ENCODE results near the gene ITGBL1. TPM values are rescaled to one million over a fixed set of nuclear protein-coding genes. Genes with fewer than 3 reads are reported as not detected.

Gene ITGBL1
- polyA plus RNA-seq, 3 donors: not detected

DNA sequence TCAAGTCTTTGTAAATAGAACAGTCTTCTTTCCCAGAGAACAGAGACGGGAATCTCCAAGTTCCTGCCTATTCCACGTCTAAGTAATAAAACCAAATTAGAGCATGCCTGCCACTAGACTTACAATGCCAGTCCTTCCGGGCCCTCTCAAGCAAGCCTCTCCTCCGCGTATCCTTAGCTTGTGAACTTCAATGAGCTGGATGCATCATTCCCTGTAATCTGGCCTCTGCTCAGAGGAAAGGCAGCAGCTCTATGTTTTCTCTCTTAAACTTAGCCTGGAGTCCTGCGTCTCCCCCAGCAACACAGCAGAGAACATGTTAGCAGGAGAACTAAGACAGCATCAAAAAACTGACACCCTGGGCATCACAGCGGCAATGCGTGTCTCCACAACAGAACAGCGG, 44.3 kb upstream of the ITGBL1 start:
- 61% methylated on average over 5 of the region's 9 CpGs for WGBS (ENCODE audit: insufficient coverage)
- Histone ChIP-seq H2AFZ (ENCODE audit: insufficient read depth, low read depth, low read length, poor library complexity, severe bottlenecking) (no peak overlapping the region), H3K27ac (ENCODE audit: low read depth in 1 of 2, low read length in 2 of 2) (no peak overlapping the region), H3K36me3 (replicated peaks in 1 of 2; ENCODE audit: control insufficient read depth in 1 of 2, insufficient read depth in 2 of 2, low read length in 2 of 2) (no peaks in the 10 kb centered on the region), H4K20me1 (ENCODE audit: insufficient read depth, low read length) (no peaks in the 10 kb centered on the region), H3K4me3 (replicated peaks in 1 of 3; ENCODE audit: low read depth in 2 of 3, low read length in 3 of 3) (no peak overlapping the region), H3K4me1 (ENCODE audit: control insufficient read depth in 1 of 2, insufficient read depth in 2 of 2, low read length in 2 of 2) (no peaks in the 10 kb centered on the region), H3K79me2 (ENCODE audit: insufficient read depth, low read length) (no peaks in the 10 kb centered on the region), H3K4me2 (replicated peaks; ENCODE audit: extremely low read depth, low read length, poor library complexity, severe bottlenecking) (no peak overlapping the region), H3K9ac (ENCODE audit: insufficient read depth, low read length, poor library complexity, severe bottlenecking) (no peak overlapping the region), H3K9me3 (replicated peaks in 1 of 2; ENCODE audit: control insufficient read depth in 1 of 2, insufficient read depth in 1 of 2, low read length in 2 of 2) (no peaks in the 10 kb centered on the region), H3K27me3 (ENCODE audit: control insufficient read depth in 2 of 2, insufficient read depth in 2 of 2, low read length in 2 of 2) (no peaks in the 10 kb centered on the region)
- intact Hi-C loops (cut with micrococcal nuclease): no loop called here
- H3K4me1 Mint-ChIP-seq: no peaks in the 10 kb centered on the region
- H3K27ac Mint-ChIP-seq: no peak overlapping the region
- H3K4me3 Mint-ChIP-seq: no peak overlapping the region
- H3K9me3 Mint-ChIP-seq: peaks cover 0 to 5% (median 0%) of the 10 kb centered on the region in 7 donors
- H3K27me3 Mint-ChIP-seq (ENCODE audit: low read depth in 3 of 3): peaks cover 0 to 3% (median 1%) of the 10 kb centered on the region in 3 donors
- no peak for DNase-seq
- TF ChIP-seq, protein P1, sequence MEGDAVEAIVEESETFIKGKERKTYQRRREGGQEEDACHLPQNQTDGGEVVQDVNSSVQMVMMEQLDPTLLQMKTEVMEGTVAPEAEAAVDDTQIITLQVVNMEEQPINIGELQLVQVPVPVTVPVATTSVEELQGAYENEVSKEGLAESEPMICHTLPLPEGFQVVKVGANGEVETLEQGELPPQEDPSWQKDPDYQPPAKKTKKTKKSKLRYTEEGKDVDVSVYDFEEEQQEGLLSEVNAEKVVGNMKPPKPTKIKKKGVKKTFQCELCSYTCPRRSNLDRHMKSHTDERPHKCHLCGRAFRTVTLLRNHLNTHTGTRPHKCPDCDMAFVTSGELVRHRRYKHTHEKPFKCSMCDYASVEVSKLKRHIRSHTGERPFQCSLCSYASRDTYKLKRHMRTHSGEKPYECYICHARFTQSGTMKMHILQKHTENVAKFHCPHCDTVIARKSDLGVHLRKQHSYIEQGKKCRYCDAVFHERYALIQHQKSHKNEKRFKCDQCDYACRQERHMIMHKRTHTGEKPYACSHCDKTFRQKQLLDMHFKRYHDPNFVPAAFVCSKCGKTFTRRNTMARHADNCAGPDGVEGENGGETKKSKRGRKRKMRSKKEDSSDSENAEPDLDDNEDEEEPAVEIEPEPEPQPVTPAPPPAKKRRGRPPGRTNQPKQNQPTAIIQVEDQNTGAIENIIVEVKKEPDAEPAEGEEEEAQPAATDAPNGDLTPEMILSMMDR (IDR thresholded peaks at IDR 0.05): no peak
- no peaks in the 10 kb centered on the region for H3K36me3 Mint-ChIP-seq

DNA sequence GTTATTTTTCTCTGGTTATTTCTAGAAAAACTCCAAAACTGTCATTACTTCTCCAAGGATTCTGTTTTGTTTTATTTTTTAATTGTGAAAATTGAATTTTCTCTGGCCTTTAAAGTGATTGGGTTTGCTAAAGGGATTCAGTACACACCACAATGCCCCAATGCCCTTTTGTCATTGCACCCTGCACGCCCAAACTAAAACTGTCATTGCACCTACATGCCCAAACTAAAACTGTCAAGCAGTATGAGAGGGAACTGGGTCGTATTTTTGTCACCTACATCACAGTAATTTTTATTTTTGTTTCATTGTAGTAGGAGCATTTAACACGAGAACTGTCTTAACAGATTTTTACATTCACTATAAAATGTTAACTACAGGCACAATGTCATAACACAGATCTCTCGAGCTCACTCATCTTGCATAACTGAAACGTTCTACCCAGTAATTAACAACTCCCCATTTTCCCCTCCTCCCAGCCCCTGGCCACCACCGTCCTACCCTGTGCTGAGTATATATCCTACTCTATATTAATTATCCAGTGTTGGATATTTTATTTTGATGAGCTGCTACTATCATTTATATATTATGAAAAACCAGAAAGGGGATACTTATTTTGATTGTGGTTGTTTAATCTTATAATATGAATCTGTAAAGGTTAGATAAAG, 43.4 kb upstream of the ITGBL1 start:
- Histone ChIP-seq H3K4me1 (ENCODE audit: control insufficient read depth in 1 of 2, insufficient read depth in 2 of 2, low read length in 2 of 2) (no peaks in the 10 kb centered on the region), H3K27me3 (ENCODE audit: control insufficient read depth in 2 of 2, insufficient read depth in 2 of 2, low read length in 2 of 2) (no peaks in the 10 kb centered on the region), H3K27ac (ENCODE audit: low read depth in 1 of 2, low read length in 2 of 2) (no peak overlapping the region), H3K4me3 (replicated peaks in 1 of 3; ENCODE audit: low read depth in 2 of 3, low read length in 3 of 3) (no peak overlapping the region), H3K36me3 (replicated peaks in 1 of 2; ENCODE audit: control insufficient read depth in 1 of 2, insufficient read depth in 2 of 2, low read length in 2 of 2) (no peaks in the 10 kb centered on the region), H2AFZ (ENCODE audit: insufficient read depth, low read depth, low read length, poor library complexity, severe bottlenecking) (no peak overlapping the region), H4K20me1 (ENCODE audit: insufficient read depth, low read length) (no peaks in the 10 kb centered on the region), H3K79me2 (ENCODE audit: insufficient read depth, low read length) (no peaks in the 10 kb centered on the region), H3K9ac (ENCODE audit: insufficient read depth, low read length, poor library complexity, severe bottlenecking) (no peak overlapping the region), H3K9me3 (replicated peaks in 1 of 2; ENCODE audit: control insufficient read depth in 1 of 2, insufficient read depth in 1 of 2, low read length in 2 of 2) (no peaks in the 10 kb centered on the region), H3K4me2 (replicated peaks; ENCODE audit: extremely low read depth, low read length, poor library complexity, severe bottlenecking) (no peak overlapping the region)
- H3K4me1 Mint-ChIP-seq: no peaks in the 10 kb centered on the region
- peaks cover 0 to 5% (median 0%) of the 10 kb centered on the region in 7 donors for H3K9me3 Mint-ChIP-seq
- intact Hi-C loops (cut with micrococcal nuclease): no loop called here
- no peak overlapping the region for H3K27ac Mint-ChIP-seq
- WGBS (ENCODE audit: insufficient coverage): 100% methylated on average over 1 of the region's 6 CpGs
- H3K36me3 Mint-ChIP-seq: no peaks in the 10 kb centered on the region
- DNase-seq: no peak
- H3K4me3 Mint-ChIP-seq: no peak overlapping the region
- peaks cover 4 to 5% (median 4%) of the 10 kb centered on the region in 3 donors for H3K27me3 Mint-ChIP-seq (ENCODE audit: low read depth in 3 of 3)
- TF ChIP-seq, protein P1 (IDR thresholded peaks at IDR 0.05): no peak

Data from CD14-positive monocyte (primary cell).